CD4-positive, alpha-beta T cell treated with Interleukin-15 for 4 hours (primary cell): ENCODE measurements around the gene SIPA1.
A peak's percentile ranks its signal among the peaks of the same experiment; 100 is the strongest.
"Not testable (repeated sequence)": the region's sequence is repeated elsewhere in the genome, so short reads cannot be mapped to it uniquely, and the experiment has no call there.

Experiments
- DNase-seq: peaks from one replicate; pipeline ENCODE4 v3.0.0-alpha.2; 2020; ENCODE audit warnings: low spot score

The SIPA1 gene

GRCh38 chr11:65660038-65660437, 22.1 kb downstream of the SIPA1 start:
- DNase-seq = no peak

- DNase-seq = not testable (repeated sequence)
Observed at GRCh38 chr11:65660908-65661307, 23.0 kb downstream of the SIPA1 start.

GRCh38 chr11:65661599-65662246, 23.8 kb downstream of the SIPA1 start:
- no peak for DNase-seq

GRCh38 chr11:65662247-65662798, 24.4 kb downstream of the SIPA1 start:
- DNase-seq = no peak

GRCh38 chr11:65662799-65663638, 25.1 kb downstream of the SIPA1 start, which contains the start of gene RELA:
RELA (minus strand) TSS chr11:65662916; CDS start chr11:65662832, 84 bp downstream.
- DNase-seq = peak; percentile 94

- peak; percentile 40 for DNase-seq
Observed at GRCh38 chr11:65663639-65664200, 25.8 kb downstream of the SIPA1 start.

- no peak for DNase-seq
Observed at GRCh38 chr11:65672180-65672860, 34.4 kb downstream of the SIPA1 start.

GRCh38 chr11:65672982-65673381, 35.1 kb downstream of the SIPA1 start:
- DNase-seq = no peak

GRCh38 chr11:65680192-65680743, 42.4 kb downstream of the SIPA1 start:
- no peak for DNase-seq

- not testable (repeated sequence) for DNase-seq
Observed at GRCh38 chr11:65683480-65683879, 45.6 kb downstream of the SIPA1 start.

GRCh38 chr11:65685981-65686380, 48.1 kb downstream of the SIPA1 start:
- no peak for DNase-seq

GRCh38 chr11:65691847-65692246, 53.9 kb downstream of the SIPA1 start:
- DNase-seq = not testable (repeated sequence)

- DNase-seq = no peak
Observed at GRCh38 chr11:65692367-65692766, 54.5 kb downstream of the SIPA1 start.

GRCh38 chr11:65695459-65696241, 57.7 kb downstream of the SIPA1 start:
- no peak for DNase-seq

GRCh38 chr11:65696802-65697552, 59.1 kb downstream of the SIPA1 start:
- no peak for DNase-seq

GRCh38 chr11:65698205-65698604, 60.3 kb downstream of the SIPA1 start:
- no peak for DNase-seq

- DNase-seq = no peak
Observed at GRCh38 chr11:65699306-65699705, 61.4 kb downstream of the SIPA1 start.

GRCh38 chr11:65700399-65700798, 62.5 kb downstream of the SIPA1 start:
- no peak for DNase-seq
